ENCODE data around the gene ZFAND3.

DNA sequence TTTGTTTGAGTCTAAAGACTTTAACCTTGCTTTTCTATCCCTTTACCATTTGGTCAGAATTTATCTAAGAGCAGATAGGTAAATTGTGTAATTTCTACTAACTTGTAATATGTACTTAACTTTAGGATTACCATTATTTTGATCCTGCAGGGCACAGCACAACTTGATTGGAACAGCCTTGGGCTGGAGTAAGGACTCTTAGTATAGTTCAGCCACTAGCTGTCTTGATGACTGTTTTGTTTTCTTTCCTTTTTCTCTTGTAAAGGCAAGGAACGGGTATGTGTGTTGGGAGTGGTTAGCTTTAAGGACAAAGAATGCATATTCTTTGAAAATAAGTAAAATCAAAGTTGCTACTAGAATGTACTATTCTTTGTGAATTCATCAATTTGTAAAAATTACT, 203.2 kb downstream of the ZFAND3 start:
- TF ChIP-seq MAX (IDR thresholded peaks at IDR 0.05; ENCODE audit: insufficient read depth, insufficient read length) (no peak), EZH2 (IDR thresholded peaks at IDR 0.05; ENCODE audit: borderline replicate concordance, low read depth, low read length, severe bottlenecking) (no peak), CTCF (IDR thresholded peaks at IDR 0.05; ENCODE audit: extremely low read depth in 1 of 2, insufficient read depth in 1 of 2, low read depth in 1 of 2, low read length in 2 of 2) (no peak)
